Measurements from ENCODE around the gene CNOT1.

CNOT1 gene

GRCh38 chr16:58628845-58629732 lies 537 bp downstream of the CNOT1 start (continued):
- no peak for TF ChIP-seq PRDM2 (tag by site-specific recombination; IDR thresholded peaks at IDR 0.05; ENCODE audit: borderline replicate concordance)
- peak; percentile 51; the same call in 1 of the 2 replicates for TF ChIP-seq ZNF2 (tag by site-specific recombination; IDR thresholded peaks at IDR 0.05)
- TF ChIP-seq ZBTB11 (tag by site-specific recombination; conservative IDR thresholded peaks at IDR 0.05; ENCODE audit: low read depth): peak; percentile 68
- no peak for TF ChIP-seq ZNF621 (tag by site-specific recombination; IDR thresholded peaks at IDR 0.05)
- TF ChIP-seq ZFP3 (tag by site-specific recombination; IDR thresholded peaks at IDR 0.05; ENCODE audit: low read depth): no peak
- TF ChIP-seq, protein P1, sequence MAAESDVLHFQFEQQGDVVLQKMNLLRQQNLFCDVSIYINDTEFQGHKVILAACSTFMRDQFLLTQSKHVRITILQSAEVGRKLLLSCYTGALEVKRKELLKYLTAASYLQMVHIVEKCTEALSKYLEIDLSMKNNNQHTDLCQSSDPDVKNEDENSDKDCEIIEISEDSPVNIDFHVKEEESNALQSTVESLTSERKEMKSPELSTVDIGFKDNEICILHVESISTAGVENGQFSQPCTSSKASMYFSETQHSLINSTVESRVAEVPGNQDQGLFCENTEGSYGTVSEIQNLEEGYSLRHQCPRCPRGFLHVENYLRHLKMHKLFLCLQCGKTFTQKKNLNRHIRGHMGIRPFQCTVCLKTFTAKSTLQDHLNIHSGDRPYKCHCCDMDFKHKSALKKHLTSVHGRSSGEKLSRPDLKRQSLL (tag by site-specific recombination; IDR thresholded peaks at IDR 0.05): no peak
- TF ChIP-seq CTCF (tag by site-specific recombination; IDR thresholded peaks at IDR 0.05): 0 out of 2 replicates have a peak, but pooled peaks have one; percentile 8
- TF ChIP-seq ZNF16 (tag by site-specific recombination; IDR thresholded peaks at IDR 0.05; ENCODE audit: low read depth): no peak
- no peak for TF ChIP-seq ZNF629 (tag by site-specific recombination; IDR thresholded peaks at IDR 0.05)
- peak; percentile 23; the same call in 1 of the 2 replicates for TF ChIP-seq KLF1 (tag by site-specific recombination; IDR thresholded peaks at IDR 0.05)
- TF ChIP-seq MZF1 (tag by site-specific recombination; IDR thresholded peaks at IDR 0.05; ENCODE audit: borderline replicate concordance): no peak
- TF ChIP-seq PRDM4 (tag by site-specific recombination; IDR thresholded peaks at IDR 0.05): 0 out of 2 replicates have a peak, but pooled peaks have one; percentile 12
- no peak for TF ChIP-seq ZNF211 (tag by site-specific recombination; IDR thresholded peaks at IDR 0.05; ENCODE audit: low read depth)
- peak; percentile 46; the same call in 1 of the 2 replicates for TF ChIP-seq SCRT2 (tag by site-specific recombination; IDR thresholded peaks at IDR 0.05)
- no peak for TF ChIP-seq MEIS1 (CRISPR knock-in tag; IDR thresholded peaks at IDR 0.05; ENCODE audit: borderline replicate concordance)
- TF ChIP-seq KLF9 (tag by site-specific recombination; IDR thresholded peaks at IDR 0.05; ENCODE audit: low read depth): no peak
- no peak for TF ChIP-seq ZNF292 (tag by site-specific recombination; IDR thresholded peaks at IDR 0.05; ENCODE audit: borderline replicate concordance, low read depth)
- peak; percentile 53 for TF ChIP-seq GLIS2 (tag by site-specific recombination; IDR thresholded peaks at IDR 0.05)
- TF ChIP-seq KLF8 (tag by site-specific recombination; IDR thresholded peaks at IDR 0.05): peak; percentile 28; the same call in 1 of the 2 replicates
- TF ChIP-seq, protein P2, sequence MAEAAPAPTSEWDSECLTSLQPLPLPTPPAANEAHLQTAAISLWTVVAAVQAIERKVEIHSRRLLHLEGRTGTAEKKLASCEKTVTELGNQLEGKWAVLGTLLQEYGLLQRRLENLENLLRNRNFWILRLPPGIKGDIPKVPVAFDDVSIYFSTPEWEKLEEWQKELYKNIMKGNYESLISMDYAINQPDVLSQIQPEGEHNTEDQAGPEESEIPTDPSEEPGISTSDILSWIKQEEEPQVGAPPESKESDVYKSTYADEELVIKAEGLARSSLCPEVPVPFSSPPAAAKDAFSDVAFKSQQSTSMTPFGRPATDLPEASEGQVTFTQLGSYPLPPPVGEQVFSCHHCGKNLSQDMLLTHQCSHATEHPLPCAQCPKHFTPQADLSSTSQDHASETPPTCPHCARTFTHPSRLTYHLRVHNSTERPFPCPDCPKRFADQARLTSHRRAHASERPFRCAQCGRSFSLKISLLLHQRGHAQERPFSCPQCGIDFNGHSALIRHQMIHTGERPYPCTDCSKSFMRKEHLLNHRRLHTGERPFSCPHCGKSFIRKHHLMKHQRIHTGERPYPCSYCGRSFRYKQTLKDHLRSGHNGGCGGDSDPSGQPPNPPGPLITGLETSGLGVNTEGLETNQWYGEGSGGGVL (tag by site-specific recombination; IDR thresholded peaks at IDR 0.05): peak; percentile 24; the same call in 1 of the 2 replicates
- peak; percentile 69; the same call in 1 of the 2 replicates for TF ChIP-seq ZNF76 (tag by site-specific recombination; IDR thresholded peaks at IDR 0.05; ENCODE audit: borderline replicate concordance, low read depth)
